Mesothelial cell of epicardium (in vitro differentiated cells): ENCODE measurements around the gene EEF1AKMT3. TPM values are rescaled to one million over a fixed set of nuclear protein-coding genes. Genes with fewer than 3 reads are reported as not detected.

Source experiments
- DNase-seq, 2 experiments: peaks; one replicate each; pipeline ENCODE4 v3.0.0; 2021; ENCODE audit warnings: low spot score in 2 of 2; ENCODE audit not compliant: unreplicated experiment in 2 of 2
- H3K27ac Mint-ChIP-seq: 2 replicates; pipeline ENCODE4 v1.8.0; 2021; ENCODE audit warnings: mixed read lengths
- H3K27me3 Mint-ChIP-seq: 2 replicates; pipeline ENCODE4 v1.8.0; 2021; ENCODE audit warnings: low read depth, mixed read lengths
- H3K36me3 Mint-ChIP-seq: 2 replicates; pipeline ENCODE4 v1.8.0; 2021; ENCODE audit warnings: mixed read lengths
- H3K4me1 Mint-ChIP-seq: 2 replicates; pipeline ENCODE4 v1.8.0; 2021; ENCODE audit warnings: mixed read lengths
- H3K4me3 Mint-ChIP-seq: 2 replicates; pipeline ENCODE4 v1.8.0; 2021; ENCODE audit warnings: mild to moderate bottlenecking, moderate library complexity, mixed read lengths
- H3K9me3 Mint-ChIP-seq: 2 replicates; pipeline ENCODE4 v1.8.0; 2021; ENCODE audit warnings: mixed read lengths
- total RNA-seq: library from RNA; stranded (reverse); gene quantifications from 3 replicates; pipeline ENCODE4 v1.2.1, GENCODE V29; 2021
- TF ChIP-seq, protein P1 (sequence below): fragments of 200-600 bp; sonication (generic); IDR thresholded peaks from one replicate; pipeline ENCODE4 v1.5.0; 2021; ENCODE audit warnings: antibody characterized with exemption; ENCODE audit not compliant: unreplicated experiment

The EEF1AKMT3 gene
- total RNA-seq, 1 donor from 2014 or later = 8.7 TPM

DNA sequence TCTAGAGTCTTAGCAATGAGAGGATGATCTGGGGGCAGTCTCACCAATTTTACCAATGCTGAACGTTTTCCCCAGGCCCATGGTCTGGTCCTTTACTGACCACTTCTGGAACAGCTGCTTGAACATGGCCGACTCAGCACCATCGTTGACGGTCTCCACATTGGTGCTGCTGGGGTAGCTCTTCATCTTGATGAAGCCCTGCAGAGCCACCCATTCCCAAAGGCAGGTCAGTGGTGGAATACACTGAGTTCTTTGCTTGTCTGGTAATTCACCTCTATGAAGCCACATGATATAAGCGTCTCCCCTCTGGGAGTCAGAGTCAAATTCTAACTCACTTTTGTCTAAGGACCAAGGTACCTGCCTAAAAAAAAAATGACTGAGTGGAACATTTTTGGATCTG, 35.9 kb downstream of the EEF1AKMT3 start:
- no peak overlapping the region for H3K27ac Mint-ChIP-seq
- DNase-seq = no peak
- H3K9me3 Mint-ChIP-seq = no peaks in the 10 kb centered on the region
- TF ChIP-seq, protein P1, sequence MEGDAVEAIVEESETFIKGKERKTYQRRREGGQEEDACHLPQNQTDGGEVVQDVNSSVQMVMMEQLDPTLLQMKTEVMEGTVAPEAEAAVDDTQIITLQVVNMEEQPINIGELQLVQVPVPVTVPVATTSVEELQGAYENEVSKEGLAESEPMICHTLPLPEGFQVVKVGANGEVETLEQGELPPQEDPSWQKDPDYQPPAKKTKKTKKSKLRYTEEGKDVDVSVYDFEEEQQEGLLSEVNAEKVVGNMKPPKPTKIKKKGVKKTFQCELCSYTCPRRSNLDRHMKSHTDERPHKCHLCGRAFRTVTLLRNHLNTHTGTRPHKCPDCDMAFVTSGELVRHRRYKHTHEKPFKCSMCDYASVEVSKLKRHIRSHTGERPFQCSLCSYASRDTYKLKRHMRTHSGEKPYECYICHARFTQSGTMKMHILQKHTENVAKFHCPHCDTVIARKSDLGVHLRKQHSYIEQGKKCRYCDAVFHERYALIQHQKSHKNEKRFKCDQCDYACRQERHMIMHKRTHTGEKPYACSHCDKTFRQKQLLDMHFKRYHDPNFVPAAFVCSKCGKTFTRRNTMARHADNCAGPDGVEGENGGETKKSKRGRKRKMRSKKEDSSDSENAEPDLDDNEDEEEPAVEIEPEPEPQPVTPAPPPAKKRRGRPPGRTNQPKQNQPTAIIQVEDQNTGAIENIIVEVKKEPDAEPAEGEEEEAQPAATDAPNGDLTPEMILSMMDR = no peak
- no peaks in the 10 kb centered on the region for H3K27me3 Mint-ChIP-seq
- H3K4me1 Mint-ChIP-seq = no peaks in the 10 kb centered on the region
- no peak overlapping the region for H3K4me3 Mint-ChIP-seq
- peaks cover 17% of the 10 kb centered on the region for H3K36me3 Mint-ChIP-seq

DNA sequence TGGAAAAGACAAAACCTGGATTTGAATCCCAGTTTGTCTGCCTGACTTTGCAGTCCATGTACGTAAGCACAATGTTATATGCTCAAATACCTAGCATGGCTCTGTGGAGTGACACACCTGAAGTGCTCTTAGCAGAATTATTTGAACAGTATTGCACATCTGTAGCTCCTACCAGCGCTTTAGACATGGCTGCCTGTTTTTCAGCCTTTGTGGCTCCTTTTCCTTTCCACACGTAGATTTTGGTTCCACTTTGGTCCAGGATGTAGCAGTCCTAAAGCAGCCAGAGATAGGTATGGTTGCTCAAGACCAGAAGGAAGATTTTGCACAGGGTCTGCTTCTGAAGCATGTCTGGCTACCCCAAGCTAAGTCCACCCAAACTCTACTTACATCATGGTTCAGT, 37.0 kb downstream of the EEF1AKMT3 start:
- Mint-ChIP-seq H3K9me3 (no peaks in the 10 kb centered on the region), H3K27me3 (no peaks in the 10 kb centered on the region), H3K4me3 (no peak overlapping the region), H3K36me3 (peaks cover 17% of the 10 kb centered on the region), H3K27ac (no peak overlapping the region), H3K4me1 (no peaks in the 10 kb centered on the region)
- DNase-seq = no peak
- TF ChIP-seq, protein P1 = no peak

DNA sequence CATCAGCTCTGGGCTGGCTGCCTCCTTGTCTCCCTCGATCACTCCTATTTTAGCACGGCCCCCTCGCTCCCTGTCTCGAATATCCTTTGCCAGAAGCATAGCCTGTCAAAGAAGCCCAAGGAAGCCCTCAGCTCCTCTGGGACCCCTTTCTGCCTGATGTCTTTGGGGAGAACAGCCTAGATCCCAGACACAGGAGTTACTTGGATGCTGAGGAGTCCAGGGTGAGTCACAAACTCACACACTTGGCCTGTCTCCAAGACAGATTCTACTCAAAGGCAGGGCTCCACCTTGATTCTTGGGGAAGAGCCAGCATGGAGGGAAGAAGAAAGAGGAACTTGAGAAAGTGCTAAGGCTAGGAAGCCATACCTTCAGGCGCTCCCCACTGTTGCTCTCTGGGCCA, 38.0 kb downstream of the EEF1AKMT3 start:
- Mint-ChIP-seq H3K9me3 (no peaks in the 10 kb centered on the region), H3K4me1 (no peaks in the 10 kb centered on the region), H3K27ac (no peak overlapping the region), H3K27me3 (no peaks in the 10 kb centered on the region), H3K4me3 (no peak overlapping the region), H3K36me3 (peaks cover 16% of the 10 kb centered on the region)
- TF ChIP-seq, protein P1 = no peak
- DNase-seq = no peak

DNA sequence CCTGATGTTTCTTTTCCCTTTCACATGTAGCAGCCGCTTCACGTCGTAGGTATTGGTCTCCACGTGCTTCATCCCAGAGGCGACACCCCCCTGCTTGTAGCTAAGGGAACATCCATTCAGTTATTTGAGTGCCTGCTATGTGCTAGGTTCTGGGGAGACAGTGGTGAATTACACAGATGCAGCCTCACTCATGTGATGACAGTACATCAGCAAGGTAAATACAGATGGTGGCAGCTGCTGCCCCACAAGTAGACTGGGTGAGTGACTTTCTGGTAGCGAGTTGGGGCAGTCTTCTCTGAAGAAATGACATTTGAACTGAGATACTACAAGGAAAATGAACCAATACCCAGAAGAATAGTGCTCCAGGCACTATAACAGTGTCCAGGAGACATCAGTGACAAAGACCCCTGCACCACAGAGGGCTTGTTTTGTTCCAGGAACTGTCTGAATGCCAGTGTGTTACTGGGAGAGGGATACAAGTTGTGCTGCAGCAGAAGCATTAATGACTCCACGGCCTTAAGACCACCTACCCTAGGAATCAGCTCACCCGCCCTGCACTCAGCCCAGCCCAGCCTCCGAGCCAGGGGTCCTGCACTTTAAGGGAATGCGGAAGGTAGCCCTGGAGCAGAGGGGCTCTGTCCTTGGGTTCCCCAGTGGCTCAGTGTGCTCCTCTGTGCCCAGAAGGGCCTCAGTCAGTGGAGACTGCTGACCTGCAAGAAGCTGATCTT, 38.8 kb downstream of the EEF1AKMT3 start:
- Mint-ChIP-seq H3K9me3 (no peaks in the 10 kb centered on the region), H3K4me3 (no peak overlapping the region), H3K27ac (no peak overlapping the region), H3K4me1 (no peaks in the 10 kb centered on the region), H3K36me3 (peaks cover 14% of the 10 kb centered on the region), H3K27me3 (no peaks in the 10 kb centered on the region)
- TF ChIP-seq, protein P1 = no peak
- no peak for DNase-seq

DNA sequence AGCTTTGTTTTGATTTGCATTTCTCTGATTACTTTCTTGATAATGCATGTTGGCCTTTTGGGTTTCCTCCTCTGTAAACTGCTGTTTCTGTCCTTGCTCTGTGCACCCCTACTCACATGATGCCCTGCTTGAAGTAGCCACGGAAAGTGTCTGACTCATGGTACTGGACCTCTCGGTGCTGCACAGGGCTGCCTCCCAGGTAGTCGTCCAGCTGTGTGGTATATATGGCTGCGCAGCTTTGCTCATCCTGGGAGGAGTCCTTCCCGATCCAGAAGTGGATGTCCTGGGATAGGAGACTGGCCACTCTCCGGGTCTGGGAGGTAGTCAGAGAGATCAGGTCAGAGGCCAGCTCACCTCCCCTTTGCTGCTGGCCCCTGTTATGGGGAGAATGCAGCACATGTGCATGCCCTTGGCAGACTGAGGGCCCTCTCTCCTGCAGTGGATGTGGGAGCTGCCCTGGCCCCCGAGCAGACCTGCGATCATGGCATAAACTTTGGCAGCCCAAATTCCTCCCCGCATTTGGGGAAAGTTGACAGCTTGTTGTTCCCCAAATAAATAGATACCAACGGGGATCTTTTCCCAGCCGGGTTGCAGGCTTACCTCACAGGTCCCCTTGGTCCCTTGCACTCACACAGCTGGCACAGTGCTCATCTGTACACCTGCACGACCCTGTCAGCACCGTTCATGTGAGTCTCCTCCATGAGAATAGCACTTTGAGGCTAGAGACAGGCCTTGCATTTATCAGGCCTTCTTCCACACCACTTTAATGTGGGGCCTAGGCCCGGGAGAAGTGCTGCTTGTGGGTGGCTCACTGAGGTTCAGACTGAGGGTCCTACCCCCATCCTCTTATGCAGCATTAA, 40.9 kb downstream of the EEF1AKMT3 start:
- no peak for DNase-seq
- H3K4me1 Mint-ChIP-seq = no peaks in the 10 kb centered on the region
- no peak overlapping the region for H3K4me3 Mint-ChIP-seq
- TF ChIP-seq, protein P1 = no peak
- H3K9me3 Mint-ChIP-seq = no peaks in the 10 kb centered on the region
- no peaks in the 10 kb centered on the region for H3K27me3 Mint-ChIP-seq
- H3K36me3 Mint-ChIP-seq = peaks cover 6% of the 10 kb centered on the region
- H3K27ac Mint-ChIP-seq = no peak overlapping the region
